ENCODE data around the gene GBP2.

Gene GBP2

GRCh38 chr1:89065079-89065868, 60.6 kb downstream of the GBP2 start, which contains the start of gene GBP1:
Gene GBP1 (minus strand): TSS chr1:89065208. CDS start chr1:89063234, 1,974 bp downstream.
- DNase-seq (ENCODE audit: low read depth in 2 of 2) = no peak

DNA sequence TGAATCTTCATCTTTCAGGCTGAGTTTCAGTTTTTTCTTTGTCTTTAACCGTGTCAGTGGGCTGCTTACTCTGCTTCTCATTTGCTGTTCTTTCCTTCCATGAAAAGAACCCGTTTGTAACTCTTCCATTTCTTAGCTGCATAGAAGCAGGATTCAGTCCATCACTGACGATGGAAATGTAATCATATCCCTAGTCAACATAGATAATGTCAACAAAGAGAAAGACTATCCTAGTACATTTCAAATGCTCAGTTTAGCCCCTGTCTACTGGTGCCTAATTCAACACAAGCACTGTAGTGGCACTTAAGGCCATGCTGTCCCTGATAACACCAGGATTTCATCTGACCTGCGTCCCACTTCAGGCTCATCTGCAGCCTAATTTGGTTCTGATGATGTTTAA, 61.3 kb downstream of the GBP2 start:
- DNase-seq (ENCODE audit: low read depth in 2 of 2) = no peak

DNA sequence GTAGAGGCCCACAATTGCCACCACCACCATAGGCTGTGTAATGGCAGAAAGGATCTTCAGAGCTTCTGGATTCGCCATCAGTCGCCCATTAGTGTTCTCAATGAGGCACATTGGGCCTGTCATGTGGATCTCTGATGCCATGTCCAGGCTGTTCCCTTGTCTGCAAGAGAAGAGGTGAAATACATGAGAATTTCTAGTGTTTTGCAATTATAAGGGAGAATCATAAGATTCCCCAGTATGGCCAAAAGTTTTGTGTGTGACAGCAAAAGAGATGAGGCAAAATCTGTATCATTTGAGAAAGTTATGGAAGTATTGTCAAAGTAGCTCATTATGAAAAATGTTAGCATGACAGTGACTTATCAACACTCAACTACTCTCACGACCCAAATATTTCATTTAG, 62.8 kb downstream of the GBP2 start:
- no peak for DNase-seq (ENCODE audit: low read depth in 2 of 2)

DNA sequence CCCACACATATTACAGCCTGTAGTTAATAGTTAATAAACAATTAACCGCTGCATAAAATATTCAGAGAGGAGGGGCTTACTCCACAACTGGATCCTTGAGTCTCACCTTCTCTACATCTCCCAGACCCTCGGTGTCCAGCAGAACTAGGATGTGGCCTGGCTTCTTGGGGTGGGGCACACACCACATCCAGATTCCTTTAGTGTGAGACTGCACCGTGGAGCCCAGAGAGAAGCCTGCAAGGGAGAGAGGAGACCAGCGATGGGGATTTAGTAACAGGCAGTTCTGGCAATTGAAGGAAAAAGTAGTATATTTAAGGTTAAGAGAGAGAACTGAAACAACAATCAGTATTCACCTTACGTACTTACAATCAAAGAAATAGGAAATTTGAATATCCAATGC, 65.8 kb downstream of the GBP2 start:
- no peak for DNase-seq (ENCODE audit: low read depth in 2 of 2)
